GM19025 (cell line): ENCODE measurements around the gene BRF1.
"Not testable (repeated sequence)": the region's sequence is repeated elsewhere in the genome, so short reads cannot be mapped to it uniquely, and the experiment has no call there.

Experiments
- ATAC-seq: cut with Tn5 transposase; IDR thresholded peaks from one replicate; pipeline ENCODE4 v1.9.1; 2021; ENCODE audit warnings: mild to moderate bottlenecking, low read depth, moderate library complexity; ENCODE audit not compliant: unreplicated experiment

BRF1 gene

DNA sequence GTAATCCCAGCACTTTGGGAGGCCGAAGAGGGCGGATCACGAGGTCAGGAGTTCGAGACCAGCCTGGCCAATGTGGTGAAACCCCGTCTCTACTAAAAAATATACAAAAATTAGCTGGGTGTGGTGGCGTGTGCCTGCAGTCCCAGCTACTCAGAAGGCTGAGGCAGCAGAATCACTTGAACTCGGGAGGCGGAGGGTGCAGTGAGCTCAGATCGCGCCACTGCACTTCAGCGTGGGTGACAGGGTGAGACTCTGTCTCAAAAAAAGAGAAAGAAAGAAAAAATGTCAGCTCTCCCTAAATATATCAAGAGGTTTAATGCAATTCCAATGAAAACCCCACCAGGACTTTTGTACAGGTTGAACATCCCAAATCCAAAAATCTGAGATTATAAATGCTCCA, 3.5 kb downstream of the BRF1 start:
- not testable (repeated sequence) for ATAC-seq

DNA sequence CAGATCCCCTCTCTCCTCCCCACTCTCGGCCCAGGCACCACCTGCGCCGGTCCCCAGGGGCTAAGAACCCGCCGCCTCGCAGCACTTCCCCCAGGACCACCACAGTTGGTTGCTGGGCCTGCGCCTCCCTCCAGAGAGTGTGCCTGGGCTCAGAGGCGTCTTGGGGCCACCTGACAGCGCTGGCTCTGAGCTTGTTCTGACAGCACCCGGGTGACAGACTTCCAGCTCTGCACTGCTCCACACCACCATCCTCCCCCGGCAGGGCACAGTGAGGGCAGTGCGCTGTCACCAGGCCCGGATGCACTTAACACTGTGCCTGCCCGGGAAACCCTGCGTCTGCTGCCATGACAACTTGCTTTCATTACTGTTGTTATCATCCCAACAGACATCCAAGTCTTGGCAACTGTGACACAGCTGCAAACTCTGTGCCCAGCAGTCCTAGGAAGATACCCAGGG, 6.6 kb downstream of the BRF1 start:
- ATAC-seq = no peak

DNA sequence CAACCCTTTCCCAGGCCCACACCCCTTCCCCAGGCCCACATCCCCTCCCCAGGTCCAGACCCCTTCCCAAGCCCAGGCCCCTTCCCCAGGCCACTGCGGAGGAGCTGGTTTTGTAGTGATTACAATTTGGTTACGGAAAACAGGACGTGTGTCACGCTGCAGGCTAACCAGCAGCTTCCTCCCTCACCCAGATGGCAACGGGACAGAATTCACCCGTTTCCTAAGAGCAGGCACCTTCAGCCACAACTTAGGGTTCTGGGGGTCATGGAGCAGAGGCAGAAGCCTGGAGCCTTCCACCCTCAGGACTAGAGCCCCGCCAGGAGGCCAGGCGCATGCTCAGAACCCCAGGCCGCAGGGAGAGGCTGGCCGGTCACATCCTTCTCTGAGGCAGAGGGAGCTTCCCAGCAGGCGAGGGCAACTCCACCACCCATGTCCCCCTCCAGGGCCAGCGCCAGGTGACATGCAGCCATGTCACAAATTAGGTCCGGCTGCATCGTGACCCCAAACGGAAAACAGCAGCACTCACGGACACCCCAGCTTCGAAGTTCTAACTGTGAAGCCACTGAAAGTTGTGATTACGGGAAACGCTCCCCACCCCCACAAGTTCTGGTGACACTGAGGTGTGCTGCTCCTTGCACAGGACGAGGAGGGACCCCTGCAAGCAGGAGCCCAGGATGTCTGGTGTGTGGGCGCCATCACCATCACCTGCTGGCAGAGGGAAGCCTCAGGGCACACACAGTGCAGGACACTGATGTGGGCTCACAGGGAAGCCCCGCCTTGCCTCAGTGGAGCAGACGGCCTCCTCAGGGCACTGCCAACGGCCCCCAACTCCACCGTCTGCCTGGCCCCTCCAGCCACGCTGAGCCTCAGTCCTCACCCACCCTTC, 7.7 kb downstream of the BRF1 start:
- ATAC-seq = no peak

DNA sequence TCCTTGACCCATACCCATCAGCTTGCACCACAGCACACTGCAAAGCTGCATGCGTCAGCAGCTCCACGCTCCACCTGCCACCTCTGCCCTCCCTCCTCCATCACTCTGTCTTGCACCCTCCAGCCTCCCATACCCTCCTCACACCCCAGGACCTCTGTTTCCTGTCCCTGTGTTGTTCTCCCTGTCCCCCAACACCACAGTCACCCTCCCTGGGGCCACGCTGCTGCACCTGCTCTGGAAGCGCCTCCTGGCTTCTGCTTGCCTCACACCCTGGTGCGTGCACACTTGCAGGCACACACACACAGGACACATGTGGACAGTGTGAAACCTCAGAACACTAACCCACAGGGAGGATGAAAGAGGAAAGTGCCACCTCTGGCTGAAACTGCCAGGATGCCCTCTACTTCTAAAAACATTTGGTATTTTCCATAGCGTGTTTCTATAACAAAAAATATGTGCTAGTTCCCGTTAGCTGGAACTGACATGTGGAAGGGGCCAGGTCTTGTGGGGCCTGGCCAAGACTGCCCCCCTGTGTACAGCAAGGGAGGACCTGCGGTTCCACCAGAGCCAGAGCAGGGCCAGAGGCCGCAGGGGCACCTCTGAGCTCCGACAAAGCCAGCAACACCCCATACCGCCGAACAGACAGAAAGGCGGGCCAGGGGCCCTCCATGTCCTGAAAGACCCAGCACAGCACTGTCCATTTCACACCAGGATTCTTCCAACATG, 10.0 kb downstream of the BRF1 start:
- ATAC-seq = no peak

DNA sequence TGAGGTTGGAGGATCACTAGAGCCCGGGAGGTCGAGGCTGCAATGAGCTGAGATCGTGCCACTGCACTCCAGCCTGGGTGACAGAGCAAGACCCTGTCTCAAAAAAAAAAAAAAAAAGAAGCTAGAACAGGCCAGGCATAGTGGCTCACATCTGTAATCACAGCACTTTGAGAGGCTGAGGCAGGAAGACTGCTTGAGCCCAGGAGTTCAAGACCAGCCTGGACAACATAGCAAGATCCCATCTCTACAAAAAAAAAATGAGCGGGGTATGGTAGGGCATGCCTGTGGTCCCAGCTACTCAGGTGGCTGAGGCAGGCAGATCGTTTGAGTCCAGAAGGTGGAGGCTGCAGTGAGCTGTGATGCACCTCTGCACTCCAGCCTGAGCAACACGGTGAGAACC, 11.9 kb downstream of the BRF1 start:
- not testable (repeated sequence) for ATAC-seq

DNA sequence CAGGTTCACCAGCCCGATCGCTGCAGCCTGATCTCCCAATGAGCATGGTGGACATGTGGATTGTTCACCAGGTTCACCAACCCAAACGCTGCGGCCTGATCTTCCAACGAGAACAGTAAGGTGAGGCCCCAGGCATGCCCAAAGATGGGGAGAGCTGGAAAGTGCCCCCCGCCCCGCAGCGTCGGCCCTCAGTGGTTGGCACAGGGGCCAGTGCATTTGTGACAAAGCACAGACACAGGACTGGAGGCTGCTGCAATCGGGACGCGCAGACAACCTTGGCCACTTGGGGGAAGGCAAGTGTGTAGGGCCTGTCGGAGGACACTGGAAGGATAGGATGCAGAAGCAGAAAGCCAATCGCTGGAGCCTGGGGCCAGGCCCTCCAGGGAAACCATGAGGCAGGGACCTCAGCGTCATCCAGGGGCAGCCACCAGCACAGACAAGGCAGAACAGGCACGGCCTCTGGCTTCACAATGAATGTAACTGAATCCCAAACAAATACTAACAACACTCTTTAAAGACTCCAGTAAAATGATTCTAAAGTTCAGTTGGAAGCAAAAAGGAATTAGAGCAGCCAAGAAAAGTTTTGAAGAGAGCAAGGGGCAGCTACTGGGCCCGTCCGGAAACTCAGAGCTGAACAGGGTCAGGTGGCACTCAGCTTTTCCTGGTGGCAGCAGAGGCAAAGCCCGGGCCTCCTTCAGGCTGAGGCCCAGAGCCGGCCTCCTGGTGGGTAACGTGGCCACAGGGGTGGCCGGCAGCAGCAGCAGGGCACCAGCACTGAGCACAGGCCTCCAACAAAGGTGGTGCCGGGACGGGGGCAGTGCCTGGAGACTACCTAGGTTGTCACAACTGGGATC, 13.3 kb downstream of the BRF1 start:
- ATAC-seq = no peak

DNA sequence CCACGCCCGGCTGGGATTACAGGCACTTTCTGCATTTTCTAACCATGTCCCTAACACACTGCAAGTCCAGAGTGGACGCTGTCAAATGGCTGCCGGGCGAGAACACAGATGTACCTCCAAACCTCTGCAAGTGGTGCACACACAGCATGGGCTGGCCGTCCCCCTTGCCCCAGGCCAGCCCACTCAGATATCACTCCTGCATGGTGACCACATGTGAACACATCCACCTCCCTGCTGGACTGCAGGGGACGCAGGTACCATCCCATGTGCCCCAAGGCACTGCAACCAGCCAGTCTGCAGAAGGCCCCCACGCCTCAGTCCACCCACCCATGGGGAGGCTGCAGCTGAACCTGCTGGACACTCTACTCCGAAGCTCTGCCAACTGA, 14.0 kb downstream of the BRF1 start:
- no peak for ATAC-seq

DNA sequence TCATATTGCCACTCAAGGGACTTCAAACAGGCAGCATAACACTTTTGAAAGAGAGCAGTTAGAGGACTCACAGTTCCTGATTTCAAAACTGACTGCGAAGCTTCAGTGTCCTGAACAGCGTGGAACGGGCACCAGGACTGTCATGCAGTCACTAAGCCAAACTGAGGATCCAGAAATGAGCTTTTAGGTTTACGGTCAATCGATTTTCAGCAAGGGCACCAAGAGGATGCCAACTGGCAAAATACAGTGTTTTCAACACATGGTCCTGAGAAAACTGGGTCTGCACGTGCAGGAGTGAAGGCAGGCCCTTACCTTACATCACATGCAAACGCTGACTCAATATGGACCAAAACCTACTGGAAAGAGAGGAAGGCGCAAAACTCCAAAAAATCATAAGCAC, 15.6 kb downstream of the BRF1 start:
- ATAC-seq = no peak

DNA sequence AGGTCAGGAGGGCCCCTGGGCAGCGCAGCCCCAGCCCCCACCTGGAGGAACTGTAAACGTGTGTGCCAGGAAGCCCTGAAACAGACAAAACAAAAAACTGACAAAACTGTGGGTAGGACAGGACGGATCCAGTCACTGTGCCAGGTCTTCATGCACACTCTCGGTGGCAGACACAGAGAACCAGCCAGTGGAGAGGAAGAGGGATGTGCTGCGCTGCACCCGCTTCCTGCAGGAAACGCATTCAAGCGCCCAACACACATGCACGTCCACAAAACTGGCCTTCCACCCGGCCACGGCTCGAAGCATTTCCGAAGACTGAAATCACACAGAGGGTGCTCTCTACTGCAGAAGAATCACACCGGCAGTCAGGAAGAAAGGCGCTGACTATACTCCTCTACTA, 16.9 kb downstream of the BRF1 start:
- no peak for ATAC-seq

DNA sequence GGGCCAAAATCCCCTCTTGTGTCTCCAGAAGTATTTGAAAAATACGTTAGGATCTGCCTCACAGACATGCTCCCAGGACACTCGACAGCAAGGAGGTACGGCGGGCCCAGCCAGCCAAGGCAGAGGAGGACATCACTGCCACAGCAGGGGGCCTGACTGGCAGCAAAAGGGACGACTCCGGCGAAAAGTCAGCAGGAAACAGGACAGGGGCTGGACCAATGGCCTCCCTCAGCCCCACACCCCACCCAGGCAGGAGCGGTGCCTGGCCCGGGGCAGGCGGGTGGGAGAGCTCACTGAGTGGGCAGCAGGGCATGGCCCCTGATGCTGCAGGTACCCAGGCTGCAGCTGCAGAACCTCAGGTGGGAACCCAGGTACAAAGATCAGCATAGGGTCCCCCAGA, 17.8 kb downstream of the BRF1 start:
- ATAC-seq = no peak

DNA sequence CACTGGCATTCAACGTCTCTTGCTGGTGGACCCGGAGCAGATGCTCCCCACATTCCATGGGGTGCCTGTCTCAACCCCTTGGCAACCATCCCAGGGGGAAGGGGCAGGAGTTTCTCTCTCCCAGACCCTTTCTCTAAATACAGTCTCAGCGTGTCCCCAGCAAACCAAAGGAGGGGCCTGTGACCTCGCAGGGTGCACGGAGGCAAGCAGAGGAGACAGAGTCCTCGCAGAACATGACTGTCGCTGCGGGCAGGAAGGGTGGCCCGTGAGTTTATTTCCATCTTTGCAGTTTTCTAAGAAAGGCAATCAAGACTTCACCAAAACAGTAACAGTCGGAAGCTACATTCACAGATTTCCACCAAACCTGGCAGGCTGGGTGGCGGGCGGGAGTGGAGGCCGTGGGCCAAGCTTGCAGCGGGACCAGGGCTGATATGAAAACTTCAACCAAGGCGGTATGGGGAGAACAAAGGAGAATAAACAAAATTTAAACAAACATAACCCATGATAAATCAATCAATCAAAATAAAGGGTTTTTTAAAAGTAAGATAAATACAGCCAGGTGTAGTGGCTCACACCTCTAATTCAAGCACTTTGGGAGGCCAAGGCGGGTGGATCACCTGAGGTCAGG, 18.6 kb downstream of the BRF1 start:
- ATAC-seq = no peak

DNA sequence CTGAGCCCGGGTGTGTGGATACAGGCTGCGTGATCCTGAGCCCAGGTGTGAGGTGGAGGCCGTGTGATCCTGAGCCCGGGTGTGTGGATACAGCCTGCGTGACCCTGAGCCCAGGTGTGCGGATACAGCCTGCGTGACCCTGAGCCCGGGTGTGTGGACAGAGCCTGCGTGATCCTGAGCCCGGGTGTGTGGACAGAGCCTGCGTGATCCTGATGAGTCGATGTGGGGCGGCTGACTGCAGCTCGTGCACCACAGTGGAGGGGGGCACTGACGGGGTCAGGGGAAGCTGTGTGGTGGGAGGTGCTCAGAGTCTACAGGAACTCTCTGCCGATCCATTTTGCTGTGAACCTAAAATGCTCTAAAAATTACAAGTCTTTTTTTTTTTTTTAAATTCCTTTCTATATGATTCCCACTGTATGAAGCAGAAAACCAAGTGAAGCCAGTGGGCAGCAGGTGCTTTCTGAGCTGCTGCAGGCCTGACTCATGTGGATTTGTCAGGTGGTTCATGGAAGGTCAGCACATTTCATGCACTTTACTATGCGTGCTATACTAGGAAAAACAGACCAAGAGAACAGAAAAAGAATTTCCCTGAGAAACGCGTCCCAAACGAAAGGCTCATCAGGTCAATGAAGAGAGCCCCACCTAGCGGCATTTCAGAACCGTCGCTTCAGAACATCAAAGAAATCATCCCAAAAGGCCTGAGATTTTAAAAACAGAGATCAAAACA, 19.3 kb downstream of the BRF1 start:
- ATAC-seq = no peak

DNA sequence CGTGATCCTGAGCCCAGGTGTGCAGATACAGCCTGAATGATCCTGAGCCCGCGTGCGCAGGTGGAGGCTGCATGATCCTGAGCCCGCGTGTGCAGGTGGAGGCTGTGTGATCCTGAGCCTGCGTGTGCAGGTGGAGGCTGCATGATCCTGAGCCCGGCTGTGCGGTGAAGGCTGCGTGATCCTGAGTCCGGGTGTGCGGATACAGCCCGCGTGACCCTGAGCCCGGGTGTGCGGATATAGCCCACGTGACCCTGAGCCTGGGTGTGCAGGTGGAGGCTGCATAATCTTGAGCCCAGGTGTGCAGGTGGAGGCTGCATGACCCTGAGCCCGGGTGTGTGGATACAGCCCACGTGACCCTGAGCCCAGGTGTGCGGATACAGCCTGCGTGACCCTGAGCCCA, 20.3 kb downstream of the BRF1 start:
- no peak for ATAC-seq

DNA sequence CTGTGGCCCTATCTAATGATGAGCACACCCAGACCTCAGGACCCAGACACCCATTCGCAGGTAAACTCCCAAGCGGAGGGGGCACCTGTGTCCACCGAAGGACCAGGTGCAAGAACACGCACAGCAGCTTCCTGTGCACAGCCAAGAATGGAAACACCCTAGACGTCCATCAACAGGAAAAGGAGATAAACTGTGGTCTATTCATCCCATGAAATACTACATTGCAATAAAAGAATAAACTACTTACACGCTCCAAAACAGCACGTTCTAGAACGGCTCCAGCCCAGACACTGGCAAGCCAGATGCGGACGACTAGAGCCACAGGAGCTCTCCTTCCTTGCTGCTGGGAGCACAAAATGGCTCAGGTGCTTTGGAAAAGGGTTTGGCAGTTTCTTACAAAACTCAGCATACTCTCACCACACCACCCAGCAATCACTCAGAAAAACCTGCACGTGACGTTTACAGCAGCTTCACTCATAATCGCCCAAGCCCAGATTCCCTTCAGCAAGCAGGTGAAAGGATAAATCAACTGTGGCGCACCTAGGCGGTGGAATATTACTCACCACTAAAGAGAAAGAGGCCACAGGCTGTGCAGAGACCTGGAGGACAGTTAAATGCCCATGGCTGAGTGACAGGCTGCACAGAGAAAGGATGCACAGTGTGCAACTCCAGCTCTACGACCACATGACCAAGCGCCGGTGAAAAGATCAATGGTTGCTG, 21.0 kb downstream of the BRF1 start:
- no peak for ATAC-seq

DNA sequence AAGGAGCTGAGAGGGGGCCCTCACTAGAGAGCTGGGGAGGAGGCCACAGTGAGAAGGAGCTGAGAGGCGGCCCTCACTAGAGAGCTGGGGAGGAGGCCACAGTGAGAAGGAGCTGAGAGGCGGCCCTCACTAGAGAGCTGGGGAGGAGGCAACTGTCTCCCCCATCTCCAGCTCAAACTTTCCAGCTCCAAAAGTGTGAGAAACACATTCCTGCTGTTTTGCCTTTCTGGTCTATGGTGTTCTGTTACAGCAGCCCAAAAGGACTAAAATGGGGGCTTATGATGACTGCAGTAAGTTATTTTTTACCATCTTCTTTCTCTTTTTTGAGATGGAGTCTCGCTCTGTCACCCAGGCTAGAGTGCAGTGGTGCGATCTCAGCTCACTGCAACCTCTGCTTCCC, 23.4 kb downstream of the BRF1 start:
- not testable (repeated sequence) for ATAC-seq

DNA sequence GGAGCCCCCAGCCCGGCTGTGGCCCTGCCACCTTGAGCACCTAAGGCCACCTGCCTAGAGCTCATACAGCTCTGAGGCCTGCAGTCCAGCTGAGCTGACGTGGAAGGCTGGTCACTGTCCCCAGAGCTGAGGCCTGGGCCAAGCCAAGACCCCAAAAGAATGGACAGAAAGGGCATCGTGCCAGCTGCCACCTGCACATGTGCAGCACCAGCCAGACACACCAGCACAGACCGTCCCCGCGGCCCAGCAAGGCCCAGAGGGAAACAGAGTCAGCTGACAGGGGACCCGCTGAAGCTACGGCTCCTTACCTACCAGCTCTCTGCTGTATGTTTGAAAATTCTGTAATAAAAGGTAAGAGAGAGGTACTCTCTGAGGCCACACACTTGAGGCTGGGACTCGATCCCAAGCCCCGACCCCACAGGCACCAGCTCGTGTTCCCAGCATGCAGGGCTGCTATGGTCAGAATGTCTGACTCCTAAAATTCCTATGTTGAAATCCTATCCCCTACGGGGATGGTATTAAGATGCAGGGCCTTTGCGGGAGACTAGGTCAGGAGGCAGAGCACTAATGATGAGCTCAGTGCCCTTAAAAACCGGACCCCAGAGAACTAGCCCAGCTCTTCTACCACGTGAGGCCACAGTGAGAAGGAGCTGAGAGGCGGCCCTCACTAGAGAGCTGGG, 25.4 kb downstream of the BRF1 start:
- no peak for ATAC-seq

DNA sequence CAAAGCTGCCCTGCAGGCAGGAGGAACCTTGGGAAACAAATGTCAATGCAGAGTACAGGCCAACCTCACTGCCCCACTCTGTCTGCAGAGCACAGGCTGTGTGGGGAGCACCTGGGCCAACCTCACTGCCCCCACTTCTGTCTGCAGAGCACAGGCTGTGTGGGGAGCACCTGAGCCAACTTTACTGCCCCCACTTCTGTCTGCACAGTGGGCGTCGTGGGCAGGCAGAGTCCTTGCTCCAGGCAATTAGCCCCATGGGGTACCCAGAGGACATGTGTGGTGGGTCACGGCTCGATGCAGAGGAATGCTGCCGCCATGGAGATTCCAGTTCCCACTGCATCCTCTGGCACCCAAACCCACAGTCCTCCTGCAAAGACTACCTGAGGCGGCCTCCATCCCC, 26.2 kb downstream of the BRF1 start:
- ATAC-seq = no peak

DNA sequence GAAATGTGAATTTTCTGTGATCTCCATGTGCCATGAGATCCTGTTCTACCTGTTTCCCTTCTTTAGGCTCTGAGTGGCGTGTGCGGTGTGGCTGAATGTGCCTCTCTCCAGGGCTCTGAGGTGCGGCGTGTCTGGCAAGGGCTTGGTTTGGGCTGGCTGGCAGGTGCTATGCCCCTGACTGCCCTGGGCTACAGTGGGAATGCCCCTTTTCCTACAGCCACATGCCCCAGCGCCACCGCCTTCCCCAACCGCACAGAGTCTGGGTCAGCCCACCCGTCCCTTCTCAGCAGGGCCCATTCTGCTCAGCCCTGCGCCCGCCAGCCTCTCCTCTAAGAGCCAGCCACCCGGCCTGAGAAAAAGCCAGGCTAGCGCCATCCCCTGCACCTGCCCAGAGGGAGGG, 27.7 kb downstream of the BRF1 start:
- no peak for ATAC-seq

DNA sequence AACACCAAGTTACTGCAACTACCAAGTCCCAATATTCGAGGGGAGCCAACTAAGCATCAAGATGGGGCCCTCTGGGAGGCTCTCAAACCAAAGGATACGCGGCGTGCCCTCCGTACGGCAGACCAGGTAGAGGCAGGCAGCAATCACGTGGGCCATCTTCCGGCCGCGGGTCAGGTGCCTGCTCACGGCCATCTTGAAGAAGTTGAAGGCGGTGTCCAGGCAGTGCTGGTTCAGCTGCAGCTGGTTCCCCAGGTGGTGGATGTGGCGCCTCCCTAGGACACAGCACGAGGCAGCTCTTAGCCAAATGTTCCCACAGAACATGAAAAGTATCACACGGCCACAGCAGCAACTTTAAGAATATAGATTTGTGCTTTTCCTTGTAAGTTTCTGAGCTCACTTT, 28.2 kb downstream of the BRF1 start:
- no peak for ATAC-seq
